Measurements from ENCODE around the gene RELN.
"Not testable (repeated sequence)": the region's sequence is repeated elsewhere in the genome, so short reads cannot be mapped to it uniquely, and the experiment has no call there.

Gene RELN

GRCh38 chr7:103793614-103794013 is 195.8 kb downstream of the RELN start:
- DNase-seq (ENCODE audit: low read depth in 2 of 2), result no peak

GRCh38 chr7:103791894-103792293 is 197.6 kb downstream of the RELN start:
- no peak for DNase-seq (ENCODE audit: low read depth in 2 of 2)

DNA sequence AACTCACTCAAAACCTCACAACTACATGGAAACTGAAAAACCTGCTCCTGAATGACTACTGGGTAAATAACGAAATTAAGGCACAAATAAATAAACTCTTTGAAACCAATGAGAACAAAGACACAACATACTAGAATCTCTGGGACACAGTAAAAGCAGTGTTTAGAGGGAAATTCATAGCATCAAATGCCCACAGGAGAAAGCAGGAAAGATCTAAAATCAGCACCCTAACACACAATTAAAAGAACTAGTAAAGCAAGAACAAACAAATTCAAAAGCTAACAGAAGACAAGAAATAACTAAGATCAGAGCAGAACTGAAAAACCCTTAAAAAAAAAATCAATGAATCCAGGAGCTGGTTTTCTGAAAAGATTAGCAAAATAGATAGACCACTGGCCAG is 202.4 kb downstream of the RELN start:
- DNase-seq (ENCODE audit: low read depth in 2 of 2), result not testable (repeated sequence)

DNA sequence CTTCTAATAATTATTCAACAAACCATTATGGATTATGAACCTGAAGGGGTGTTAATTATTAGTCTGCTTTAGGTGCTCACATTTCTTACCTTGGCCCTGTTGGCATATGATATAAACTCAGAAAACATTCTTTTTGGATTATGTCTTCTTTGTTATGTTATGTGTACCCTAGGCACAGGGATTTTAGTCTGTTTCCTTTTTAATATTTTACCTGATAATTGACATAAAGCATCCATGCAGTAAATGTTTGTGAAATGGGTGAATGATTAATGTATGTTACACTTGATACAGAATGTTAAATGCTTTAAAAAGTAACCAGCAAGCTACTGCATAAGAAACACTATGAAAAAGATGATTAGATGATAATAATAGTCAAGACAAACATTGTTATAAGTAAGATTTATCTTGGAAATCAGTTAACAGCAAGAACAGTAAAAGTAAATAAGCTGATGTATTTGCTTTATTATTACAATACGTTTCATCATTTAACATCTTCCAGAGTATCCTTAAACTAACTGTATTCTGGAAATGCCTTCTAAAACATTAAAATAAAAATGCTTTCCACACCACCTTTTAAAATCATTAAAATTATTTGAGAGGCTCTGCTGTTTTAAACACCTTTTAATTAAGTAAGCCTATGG is 204.7 kb downstream of the RELN start:
- DNase-seq (ENCODE audit: low read depth in 2 of 2), result no peak

GRCh38 chr7:103781409-103781808 is 208.0 kb downstream of the RELN start:
- no peak for DNase-seq (ENCODE audit: low read depth in 2 of 2)

DNA sequence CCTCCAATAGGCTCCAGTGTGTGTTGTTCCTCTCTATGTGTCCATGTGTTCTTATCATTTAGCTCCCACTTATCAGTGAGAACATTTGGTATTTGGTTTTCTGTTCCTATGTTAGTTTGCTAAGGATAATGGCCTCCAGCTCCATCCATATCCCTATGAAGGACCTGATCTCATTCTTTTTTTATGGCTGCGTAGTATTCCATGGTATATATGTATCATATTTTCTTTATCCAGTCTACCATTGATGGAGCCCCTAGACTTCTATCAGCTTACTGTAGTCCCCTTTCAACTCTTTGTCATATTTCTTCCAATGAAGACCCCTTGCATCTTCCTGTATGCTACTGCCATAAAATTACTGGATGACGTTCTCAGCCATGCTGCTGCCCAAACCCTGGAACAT is 208.9 kb downstream of the RELN start:
- DNase-seq (ENCODE audit: low read depth in 2 of 2), result not testable (repeated sequence)

GRCh38 chr7:103777440-103777839 is 212.0 kb downstream of the RELN start:
- DNase-seq (ENCODE audit: low read depth in 2 of 2), result no peak

- DNase-seq (ENCODE audit: low read depth in 2 of 2), result no peak
Measured at GRCh38 chr7:103773726-103774125, 215.7 kb downstream of the RELN start.

DNA sequence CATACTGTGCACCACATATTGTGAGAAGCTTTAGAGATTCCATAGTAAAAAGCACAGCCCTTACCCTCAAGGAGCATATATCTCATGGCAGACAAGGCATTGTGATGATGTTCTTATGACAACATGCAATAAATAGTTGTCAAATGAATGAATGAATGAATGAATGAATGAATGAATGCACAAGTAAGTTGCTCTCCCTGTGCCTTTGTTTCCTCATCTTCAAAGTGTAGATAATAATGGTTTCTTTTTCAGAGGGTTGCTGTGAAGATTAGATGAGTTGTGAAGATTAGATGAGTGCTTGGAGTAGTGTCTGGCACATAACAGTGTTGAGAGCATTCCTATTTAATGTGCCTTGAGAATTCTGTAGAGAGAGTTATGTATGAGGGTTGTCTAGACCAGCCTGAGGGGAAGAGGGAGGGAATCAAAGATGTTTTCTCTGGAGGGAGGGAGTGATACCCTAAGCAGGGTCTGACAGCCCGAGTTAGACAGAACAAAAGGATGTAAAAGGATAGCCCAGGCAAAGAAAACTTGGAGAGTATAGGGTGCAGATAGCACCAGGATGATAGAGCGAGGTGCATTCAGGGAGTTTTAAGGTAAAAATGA is 217.2 kb downstream of the RELN start:
- no peak for DNase-seq (ENCODE audit: low read depth in 2 of 2)

GRCh38 chr7:103771294-103771693 is 218.2 kb downstream of the RELN start:
- no peak for DNase-seq (ENCODE audit: low read depth in 2 of 2)

DNA sequence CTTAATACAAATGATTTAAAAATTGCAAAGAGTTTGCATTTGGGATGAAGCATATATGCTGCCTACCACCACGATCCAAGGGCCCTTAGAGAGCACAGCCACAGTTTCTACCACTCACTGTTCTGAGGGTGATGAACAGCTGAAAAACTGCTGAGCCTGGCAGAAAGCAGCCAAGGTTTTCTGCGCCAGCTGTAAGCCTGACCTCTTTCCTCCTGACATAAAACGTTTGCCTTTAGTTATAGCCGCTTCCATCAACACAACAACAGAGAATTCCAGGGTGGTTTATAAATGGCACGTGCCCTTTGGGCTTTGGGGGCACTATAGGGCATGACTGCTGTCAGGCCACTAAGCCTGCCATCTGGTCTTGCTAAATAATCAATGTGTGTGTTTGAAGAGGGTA is 222.8 kb downstream of the RELN start:
- no peak for DNase-seq (ENCODE audit: low read depth in 2 of 2)

DNA sequence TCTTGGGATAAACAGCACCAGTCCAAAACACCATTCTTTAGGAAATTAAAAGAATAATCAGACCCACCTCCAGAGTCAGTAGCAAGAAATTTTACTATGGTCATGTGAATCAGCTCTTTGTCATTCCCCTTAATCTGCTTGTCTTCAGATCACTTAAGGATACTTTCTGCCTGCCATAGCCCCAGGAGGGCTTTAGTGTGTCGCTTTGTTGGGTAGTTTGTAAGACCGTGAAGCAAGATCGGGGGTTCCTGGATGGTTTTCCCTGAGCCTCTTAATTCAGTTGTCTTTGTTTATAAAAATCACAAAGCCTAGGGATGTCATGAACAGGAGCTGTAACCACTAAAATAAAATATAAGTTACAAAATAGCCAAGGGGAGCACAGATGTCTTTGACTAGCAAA is 223.6 kb downstream of the RELN start:
- DNase-seq (ENCODE audit: low read depth in 2 of 2), result no peak

- DNase-seq (ENCODE audit: low read depth in 2 of 2), result no peak
Measured at GRCh38 chr7:103764901-103765300, 224.6 kb downstream of the RELN start.

DNA sequence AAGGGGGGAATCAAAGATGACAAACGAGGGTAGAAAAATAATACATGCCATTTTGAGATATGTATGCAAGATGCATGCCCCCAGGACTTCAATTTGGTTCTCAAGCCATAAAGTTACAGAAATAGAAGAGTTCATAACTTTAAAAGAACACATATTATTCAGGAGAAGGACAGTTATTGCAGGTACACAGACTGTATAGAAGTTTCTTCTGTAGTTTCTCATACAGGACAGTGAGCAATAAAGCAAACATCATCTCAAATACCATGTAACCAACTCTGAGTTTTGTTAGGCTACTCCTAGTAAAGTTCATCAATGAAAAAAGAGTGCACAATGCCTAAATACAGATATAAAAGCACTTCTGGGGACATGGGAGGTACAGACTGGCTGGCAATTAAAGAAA is 226.6 kb downstream of the RELN start:
- no peak for DNase-seq (ENCODE audit: low read depth in 2 of 2)

- no peak for DNase-seq (ENCODE audit: low read depth in 2 of 2)
Measured at GRCh38 chr7:103762065-103762760, 227.2 kb downstream of the RELN start.

- DNase-seq (ENCODE audit: low read depth in 2 of 2), result no peak
Measured at GRCh38 chr7:103752995-103753394, 236.5 kb downstream of the RELN start.

DNA sequence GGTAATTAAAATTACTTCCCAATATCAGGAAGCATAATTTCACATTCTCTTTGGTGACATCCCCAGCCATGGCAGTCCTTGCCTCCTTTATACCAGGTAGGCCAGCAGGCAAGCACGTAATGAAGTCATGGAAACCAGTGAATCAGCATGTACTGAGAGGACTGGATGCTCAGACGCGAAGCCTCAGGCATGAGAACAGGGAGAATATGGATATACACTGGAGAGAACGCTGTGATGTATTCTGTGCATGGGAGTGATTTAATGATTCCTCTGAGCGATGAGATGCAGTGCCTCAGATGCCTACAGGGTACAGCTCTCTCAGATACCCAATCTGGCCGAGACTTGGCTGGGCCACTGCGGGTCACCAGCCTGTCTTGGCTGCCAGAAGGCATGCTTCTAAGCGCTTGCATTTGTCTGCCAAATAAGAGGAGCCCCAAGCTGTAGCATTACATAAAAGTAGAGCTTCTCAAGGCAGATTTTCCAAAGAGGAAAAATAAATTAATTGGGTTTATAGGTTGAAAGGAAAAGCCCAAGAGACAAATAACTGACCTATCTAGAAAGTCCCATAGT is 238.1 kb downstream of the RELN start:
- no peak for DNase-seq (ENCODE audit: low read depth in 2 of 2)

DNA sequence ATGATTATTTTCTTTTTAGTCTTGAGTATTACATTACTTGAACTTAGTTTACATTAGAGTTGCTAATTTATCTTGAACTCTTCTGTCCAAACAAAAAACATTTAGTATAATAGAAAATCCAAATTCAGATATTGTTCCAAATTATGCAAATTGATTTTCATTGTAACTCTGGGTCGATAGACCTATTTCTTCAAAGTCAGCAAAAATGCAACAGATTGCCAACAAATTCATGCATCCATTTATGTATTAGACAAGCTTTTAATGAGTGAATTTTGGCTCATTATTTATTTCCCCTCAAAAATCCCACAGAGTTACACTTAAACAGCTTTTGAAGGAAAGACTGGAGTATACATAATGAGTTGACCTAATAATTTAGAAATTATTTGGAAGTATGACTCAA is 240.8 kb downstream of the RELN start:
- no peak for DNase-seq (ENCODE audit: low read depth in 2 of 2)

DNA sequence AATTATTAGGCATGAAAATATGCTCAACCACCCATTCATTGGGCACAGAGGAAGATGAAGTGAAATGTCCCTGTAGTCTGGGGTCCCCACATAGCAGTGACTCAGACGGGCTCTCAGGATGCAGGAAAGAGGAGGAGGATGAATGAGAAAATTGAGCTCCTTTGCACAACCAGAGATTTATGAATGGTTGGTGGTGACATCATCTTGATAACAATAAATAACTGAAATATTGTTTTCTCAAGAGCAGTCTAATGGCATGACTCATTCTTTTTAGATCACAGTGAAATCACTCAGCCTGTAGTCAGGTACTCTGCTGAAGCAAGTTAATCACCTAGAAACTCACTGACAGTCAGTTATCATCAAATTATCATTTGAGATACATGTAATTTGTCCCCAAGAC is 254.1 kb downstream of the RELN start:
- no peak for DNase-seq (ENCODE audit: low read depth in 2 of 2)

DNA sequence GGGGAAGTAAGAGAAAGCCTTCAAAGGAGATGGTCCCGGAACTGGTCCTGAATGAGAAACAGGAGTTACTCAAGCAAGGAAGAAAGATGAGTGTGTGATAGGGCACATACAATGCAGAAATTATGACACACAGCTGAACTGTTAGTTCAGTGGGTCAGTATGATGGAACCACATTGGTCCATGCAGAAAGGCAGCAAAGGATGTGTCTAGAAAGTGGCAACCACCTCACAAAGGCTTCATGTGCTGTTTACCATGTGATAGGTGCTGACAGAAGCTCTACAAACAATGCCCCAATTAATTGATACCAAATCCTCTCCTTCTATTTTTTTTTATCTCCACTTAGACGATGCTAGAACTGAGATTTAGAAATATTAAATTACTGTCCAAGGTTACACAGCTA is 258.3 kb downstream of the RELN start:
- no peak for DNase-seq (ENCODE audit: low read depth in 2 of 2)

DNA sequence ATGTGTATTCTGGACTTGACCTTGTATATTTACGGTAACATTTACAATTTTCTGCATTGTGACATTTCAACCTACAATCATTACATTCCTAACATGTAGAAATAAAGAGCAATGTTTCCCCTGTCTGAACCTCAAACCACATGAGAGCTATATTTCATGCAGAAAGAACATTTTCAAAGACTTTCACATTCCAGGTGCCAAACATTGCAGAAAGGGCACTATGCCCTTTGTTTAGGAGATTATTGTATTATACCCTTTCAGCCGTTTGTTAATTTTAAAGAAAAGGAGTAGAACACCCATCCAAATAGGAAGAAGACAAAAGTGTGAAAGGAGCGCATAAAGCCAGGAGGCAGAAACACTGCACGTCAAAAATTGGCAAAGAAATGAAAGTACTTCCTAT is 260.4 kb downstream of the RELN start:
- no peak for DNase-seq (ENCODE audit: low read depth in 2 of 2)

GRCh38 chr7:103727982-103728610 is 261.4 kb downstream of the RELN start:
- no peak for DNase-seq (ENCODE audit: low read depth in 2 of 2)

DNA sequence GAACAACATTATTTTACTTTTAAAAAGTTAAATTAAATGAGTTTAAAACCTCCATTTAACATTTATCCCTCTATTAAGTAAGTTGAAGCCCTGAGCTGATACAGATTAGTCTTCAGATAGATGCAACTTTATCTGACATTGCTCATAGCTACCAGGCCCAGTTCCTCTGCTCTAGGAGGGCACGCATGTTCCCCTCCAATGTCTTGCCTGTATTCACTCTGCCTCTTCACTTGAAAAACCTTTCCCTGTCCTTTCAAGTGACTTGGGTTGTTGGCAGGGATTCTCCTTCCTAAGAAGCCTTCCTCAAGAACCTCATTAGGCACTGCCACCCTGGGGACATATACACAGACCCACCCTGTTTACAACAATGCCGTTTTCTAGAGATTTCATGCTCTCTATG is 270.4 kb downstream of the RELN start:
- DNase-seq (ENCODE audit: low read depth in 2 of 2), result no peak

Measured in activated CD8-positive, alpha-beta memory T cell treated with anti-CD3 and anti-CD28 coated beads for 4 hours (primary cell).